Pulmonary artery endothelial cell (primary cell): ENCODE data around the gene PPM1G. TPM values are rescaled to one million over a fixed set of nuclear protein-coding genes. Genes with fewer than 3 reads are reported as not detected.
"Not testable (repeated sequence)": the region's sequence is repeated elsewhere in the genome, so short reads cannot be mapped to it uniquely, and the experiment has no call there.

Experiments used
- DNase-seq: peaks from one replicate; pipeline ENCODE4 v3.0.0-alpha.2; 2011; ENCODE audit warnings: low read depth, low spot score
- total RNA-seq: library from RNA; depleted of rRNA; stranded (reverse); fragments of >200 nt; gene quantifications from 2 replicates; pipeline ENCODE4 v1.2.3, GENCODE V29; 2014

PPM1G gene
- total RNA-seq, 1 donor from 2014 or later, result 174 TPM

- no peak for DNase-seq
These were observed 33.8 kb downstream of the PPM1G start for GRCh38 chr2:27375513-27376099.

- DNase-seq, result no peak
These were observed 35.8 kb downstream of the PPM1G start for GRCh38 chr2:27373567-27373966.

GRCh38 chr2:27372937-27373336, 36.5 kb downstream of the PPM1G start:
- DNase-seq, result no peak

GRCh38 chr2:27370816-27371620, 38.4 kb downstream of the PPM1G start:
- DNase-seq, result no peak

GRCh38 chr2:27370026-27370815, 39.2 kb downstream of the PPM1G start, which contains the start of the genes EIF2B4 and SNX17:
Gene EIF2B4, minus strand, starts transcription at chr2:27370338. Its CDS starts 24 bp downstream, at chr2:27370314.
Gene SNX17, plus strand, starts transcription at chr2:27370616. Its CDS starts 128 bp downstream, at chr2:27370744.
- peak; percentile 96 for DNase-seq

- DNase-seq, result no peak
These were observed 39.8 kb downstream of the PPM1G start for GRCh38 chr2:27369471-27370025.

GRCh38 chr2:27363933-27364332, 45.5 kb downstream of the PPM1G start:
- DNase-seq, result no peak

- no peak for DNase-seq
These were observed 46.5 kb downstream of the PPM1G start for GRCh38 chr2:27362678-27363420.

- peak; percentile 86 for DNase-seq
These were observed 52.8 kb downstream of the PPM1G start, which contains the start of gene GTF3C2 for GRCh38 chr2:27356382-27357181. Gene GTF3C2, minus strand, starts transcription at chr2:27356764. Its CDS starts 13,210 bp downstream, at chr2:27343554.

GRCh38 chr2:27356056-27356381, 53.4 kb downstream of the PPM1G start:
- DNase-seq, result no peak

GRCh38 chr2:27354597-27354927, 54.8 kb downstream of the PPM1G start:
- no peak for DNase-seq

- no peak for DNase-seq
These were observed 55.4 kb downstream of the PPM1G start for GRCh38 chr2:27353762-27354596.

- not testable (repeated sequence) for DNase-seq
These were observed 56.0 kb downstream of the PPM1G start for GRCh38 chr2:27353386-27353761.

- DNase-seq, result no peak
These were observed 57.4 kb downstream of the PPM1G start for GRCh38 chr2:27351802-27352598.

GRCh38 chr2:27350106-27350693, 59.2 kb downstream of the PPM1G start:
- DNase-seq, result no peak

- DNase-seq, result no peak
These were observed 61.8 kb downstream of the PPM1G start for GRCh38 chr2:27347641-27348040.

- no peak for DNase-seq
These were observed 73.2 kb downstream of the PPM1G start for GRCh38 chr2:27336173-27336572.

GRCh38 chr2:27335311-27335710, 74.1 kb downstream of the PPM1G start:
- DNase-seq, result no peak
